GM04503 (cell line): ENCODE data around the gene POLR2C.
"Not testable (repeated sequence)": the region's sequence is repeated elsewhere in the genome, so short reads cannot be mapped to it uniquely, and the experiment has no call there.

Experiments used
- DNase-seq: peaks from one replicate; pipeline ENCODE4 v3.0.0-alpha.2; 2012; ENCODE audit warnings: low read depth

POLR2C gene

DNA sequence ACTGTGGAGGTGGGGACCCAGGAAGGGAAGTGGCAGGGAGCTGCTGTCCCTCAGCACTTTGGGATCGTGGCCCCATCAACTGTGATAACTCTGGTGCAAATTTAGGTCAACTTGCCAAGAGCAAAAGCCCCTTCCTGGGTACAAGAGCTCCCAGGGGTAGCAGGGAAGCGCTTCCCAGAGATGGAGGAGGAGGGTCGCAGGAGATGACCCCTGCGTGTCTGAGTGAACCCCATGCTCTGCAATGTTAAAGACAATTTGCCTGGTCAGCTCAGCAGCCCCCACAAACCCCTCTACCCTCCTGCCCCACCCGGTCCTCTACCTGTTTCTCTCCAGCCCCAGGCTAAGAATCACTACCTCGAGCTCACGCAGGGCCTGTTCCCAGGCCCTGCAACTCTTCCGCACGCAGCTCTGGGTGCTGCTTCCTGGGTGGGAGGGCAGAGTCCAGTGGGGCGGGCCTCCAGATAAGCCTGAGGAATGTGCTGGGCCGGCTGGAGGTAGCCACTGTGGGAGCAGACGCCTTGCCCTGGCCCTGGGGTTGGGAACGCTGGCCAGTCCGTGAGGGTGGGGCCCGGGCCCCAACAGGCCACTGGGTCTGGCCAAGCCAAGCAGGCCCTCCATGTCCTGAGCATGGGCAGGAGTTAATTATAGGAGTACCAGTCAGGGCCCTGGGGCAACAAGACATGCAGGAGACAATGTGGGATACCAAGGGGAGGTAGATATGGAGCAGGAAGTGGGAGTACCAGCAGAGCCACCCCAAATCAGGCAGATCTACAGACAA, 17.7 kb downstream of the POLR2C start:
- DNase-seq, result peak; percentile 49

DNA sequence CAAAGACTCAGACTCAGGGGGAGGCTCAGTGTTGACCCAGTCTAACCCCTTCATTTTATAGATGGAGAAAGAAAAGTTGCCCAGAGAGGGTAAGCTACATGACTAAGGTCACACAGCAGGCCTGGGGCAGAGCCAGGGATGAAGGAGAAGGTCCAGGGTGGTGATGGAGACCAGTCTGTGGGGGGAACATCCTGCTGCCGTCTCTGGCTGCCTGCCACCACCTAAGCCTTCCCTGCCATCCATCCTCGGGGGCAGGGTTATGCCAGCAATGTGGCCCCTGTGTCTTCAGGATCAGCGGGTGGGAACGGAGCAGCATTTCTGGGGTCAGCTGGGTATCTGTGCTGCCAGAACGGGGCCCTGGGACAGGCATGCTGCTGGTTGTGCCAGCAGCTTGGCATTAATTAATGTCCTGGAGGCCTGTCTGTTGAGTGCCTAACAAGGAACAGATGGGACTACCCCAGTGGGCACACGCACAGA, 18.3 kb downstream of the POLR2C start:
- no peak for DNase-seq

DNA sequence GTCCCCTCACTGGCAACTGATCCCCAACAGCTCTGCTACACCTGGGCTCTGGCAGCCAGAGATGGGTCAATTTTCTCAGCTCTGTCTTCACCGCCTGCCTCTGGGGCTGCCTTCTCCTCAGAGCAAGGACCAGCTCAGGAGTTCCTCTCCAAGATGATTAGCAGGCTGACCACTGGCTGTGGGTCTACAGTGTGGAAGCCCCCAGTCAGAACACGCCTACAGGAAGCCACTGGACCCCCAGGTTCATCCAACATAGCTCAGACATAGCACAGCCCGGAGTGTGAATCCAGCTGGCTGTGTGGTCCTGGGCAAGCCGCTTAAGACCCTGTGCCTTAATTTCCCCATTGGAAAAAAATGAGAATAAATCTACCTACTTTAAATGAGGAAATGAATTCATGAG, 18.9 kb downstream of the POLR2C start:
- no peak for DNase-seq

- DNase-seq, result no peak
These were observed 20.5 kb downstream of the POLR2C start for GRCh38 chr16:57482845-57483545.

DNA sequence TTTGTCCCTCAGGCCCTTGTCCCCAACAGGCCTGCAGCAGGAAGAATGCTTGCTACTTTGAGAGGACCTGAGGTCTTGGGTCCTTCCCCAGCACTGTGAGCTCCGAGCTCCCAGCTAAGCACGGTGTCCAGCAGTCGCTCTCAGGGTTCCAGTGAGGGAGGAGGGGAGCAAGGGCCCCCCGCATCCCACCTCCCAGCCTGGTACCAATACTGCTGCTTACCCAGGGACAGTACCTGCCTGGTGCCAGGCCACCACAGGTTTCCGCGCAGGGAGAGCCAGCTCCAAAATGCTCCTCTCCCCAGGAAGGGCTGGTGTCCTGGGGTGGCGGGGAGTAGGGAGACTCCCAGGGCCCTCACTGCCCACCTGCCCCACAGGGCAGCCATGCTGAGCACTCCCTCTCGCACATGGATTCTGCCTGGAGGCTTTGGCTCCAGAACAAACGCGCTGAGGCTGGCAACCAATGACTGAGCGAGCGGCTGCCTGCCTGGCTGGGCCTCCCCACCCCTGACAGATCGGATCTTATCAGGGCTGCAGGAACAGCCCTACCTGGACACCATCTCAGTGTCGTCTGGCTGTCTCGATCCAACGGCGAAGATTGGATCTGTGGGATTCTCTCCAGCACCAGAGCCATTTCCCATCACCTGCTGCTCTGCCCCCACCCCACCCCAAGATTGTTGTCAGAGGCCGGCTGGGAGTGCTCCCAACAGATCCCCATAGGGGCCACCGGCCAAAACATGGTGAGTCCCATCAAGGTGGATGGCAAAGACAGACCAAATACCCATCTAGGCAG, 21.4 kb downstream of the POLR2C start:
- no peak for DNase-seq

- DNase-seq, result no peak
These were observed 22.1 kb downstream of the POLR2C start for GRCh38 chr16:57484515-57485005.

DNA sequence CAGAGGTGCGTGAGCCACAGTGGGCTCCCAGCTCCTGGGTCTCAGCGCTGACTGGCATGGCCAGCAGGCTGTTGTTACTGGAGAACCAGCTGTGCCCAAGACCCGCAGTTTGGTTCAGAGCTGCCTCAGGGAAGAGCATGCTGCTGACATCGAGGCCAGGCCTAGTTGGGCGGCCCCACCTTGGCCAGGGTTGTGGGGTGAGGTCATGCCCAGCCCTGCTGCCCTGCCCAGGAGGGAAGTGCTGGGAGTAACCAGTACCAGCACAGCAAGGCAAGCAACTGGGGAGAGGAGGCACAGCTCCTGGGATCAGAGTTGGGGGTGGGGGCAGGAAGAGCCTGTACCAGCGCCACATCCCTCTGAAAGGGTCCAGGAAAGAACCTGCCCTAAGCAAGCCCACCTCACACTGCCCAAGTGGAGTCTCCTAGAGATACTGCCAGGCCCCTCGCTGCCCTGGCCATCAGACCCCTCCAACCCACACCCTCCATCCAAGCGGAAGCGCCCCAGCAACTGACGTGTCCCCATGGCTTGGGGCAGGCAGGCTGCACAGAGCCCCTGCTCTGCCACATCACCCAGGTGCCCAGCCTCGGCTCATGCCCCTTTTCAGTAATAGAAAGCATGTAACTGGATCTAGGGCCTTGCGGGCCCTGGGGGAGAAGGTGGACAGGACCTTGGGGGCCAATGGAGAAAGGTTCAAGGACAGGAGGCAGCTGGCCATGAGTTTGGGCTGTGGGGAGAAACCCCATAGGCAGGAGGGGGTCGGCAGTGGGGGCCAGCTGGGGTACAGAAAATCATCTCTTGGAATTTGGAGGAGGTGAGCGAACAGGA, 22.8 kb downstream of the POLR2C start:
- DNase-seq, result no peak

- DNase-seq, result no peak
These were observed 23.7 kb downstream of the POLR2C start, which contains the start of gene DOK4 for GRCh38 chr16:57485916-57486857. Gene DOK4, minus strand, starts transcription at chr16:57486493. Its CDS starts 6,986 bp downstream, at chr16:57479507.

- no peak for DNase-seq
These were observed 24.7 kb downstream of the POLR2C start for GRCh38 chr16:57486858-57487834.

DNA sequence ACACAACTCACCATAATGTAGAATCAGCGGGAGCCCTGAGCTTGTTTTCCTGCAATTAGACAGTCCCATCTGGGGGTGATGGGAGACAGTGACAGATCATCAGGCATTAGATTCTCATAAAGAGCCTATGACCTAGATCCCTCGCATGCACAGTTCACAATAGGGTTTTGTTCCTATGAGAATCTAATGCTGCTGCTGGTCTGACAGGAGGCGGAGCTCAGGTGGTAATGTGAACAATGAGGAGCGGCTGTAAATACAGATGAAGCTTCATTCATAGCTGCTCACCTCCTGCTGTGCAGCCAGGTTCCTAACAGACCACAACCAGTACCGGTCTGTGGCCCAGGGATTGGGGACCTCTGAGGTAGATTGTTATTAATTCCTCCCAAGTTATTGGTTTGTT, 26.8 kb downstream of the POLR2C start:
- DNase-seq, result no peak

- DNase-seq, result no peak
These were observed 31.3 kb downstream of the POLR2C start for GRCh38 chr16:57493767-57494166.

DNA sequence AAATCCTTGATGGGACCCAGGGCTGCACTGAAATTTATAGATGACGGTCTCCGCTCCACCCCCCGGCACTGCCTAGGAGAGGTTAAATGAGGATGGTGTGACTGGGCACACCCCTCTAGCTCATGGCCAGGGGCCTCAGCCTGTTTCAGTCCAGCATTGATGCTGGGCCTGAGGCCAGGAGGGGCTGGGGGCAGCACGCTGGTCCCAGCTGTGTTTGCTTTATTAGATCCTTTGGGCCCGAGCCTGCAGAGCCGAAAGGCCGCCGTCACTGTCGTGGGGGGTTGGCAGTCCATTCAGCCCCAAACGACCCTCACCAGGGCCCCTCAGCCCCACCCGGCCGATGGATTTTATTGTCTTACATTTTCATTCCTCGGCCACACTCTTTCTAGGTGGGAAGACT, 34.6 kb downstream of the POLR2C start:
- DNase-seq, result no peak

- DNase-seq, result no peak
These were observed 35.6 kb downstream of the POLR2C start for GRCh38 chr16:57498031-57498430.

DNA sequence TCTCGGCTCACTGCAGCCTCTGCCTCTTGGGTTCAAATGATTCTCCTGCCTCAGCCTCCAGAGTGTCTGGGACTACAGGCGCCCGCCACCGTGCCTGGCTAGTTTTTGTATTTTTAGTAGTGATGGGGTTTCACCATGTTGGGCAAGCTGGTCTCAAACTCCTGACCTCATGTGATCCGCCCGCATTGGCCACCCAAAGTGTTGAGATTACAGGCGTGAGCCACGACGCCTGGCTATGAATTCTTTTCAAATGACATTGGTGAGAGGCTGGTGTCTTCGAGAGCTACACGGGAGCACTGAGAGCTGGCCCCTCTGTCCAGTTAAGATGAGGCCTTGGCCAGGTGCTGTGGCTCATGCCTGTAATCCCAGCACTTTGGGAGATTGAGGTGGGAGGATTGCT, 37.5 kb downstream of the POLR2C start:
- DNase-seq, result not testable (repeated sequence)

DNA sequence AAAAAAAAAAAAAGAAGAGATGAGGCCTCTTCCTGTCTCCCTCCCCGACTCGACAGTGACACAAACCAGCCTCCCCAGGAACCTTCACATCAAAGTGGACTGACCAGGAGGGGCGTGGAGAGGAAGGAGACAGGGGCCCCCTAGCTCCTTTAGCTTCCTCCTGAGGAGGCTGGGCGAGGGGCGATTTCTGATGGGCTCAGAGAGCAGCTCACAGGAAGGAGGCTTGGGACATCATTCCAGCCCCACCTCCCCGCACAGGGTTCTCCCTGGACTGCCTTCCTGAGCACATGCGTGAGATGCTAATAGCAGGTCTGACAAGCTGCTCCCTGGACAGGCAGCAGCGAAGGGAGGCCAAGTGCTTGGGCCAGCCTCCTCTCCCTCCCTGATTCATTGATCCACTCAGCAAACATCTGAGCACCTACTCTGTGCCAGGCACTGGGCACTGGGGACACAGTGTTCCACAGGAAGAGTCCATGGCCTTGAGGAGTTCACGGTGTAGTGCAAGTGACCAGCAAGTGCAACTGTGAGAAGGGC, 38.2 kb downstream of the POLR2C start:
- no peak for DNase-seq

DNA sequence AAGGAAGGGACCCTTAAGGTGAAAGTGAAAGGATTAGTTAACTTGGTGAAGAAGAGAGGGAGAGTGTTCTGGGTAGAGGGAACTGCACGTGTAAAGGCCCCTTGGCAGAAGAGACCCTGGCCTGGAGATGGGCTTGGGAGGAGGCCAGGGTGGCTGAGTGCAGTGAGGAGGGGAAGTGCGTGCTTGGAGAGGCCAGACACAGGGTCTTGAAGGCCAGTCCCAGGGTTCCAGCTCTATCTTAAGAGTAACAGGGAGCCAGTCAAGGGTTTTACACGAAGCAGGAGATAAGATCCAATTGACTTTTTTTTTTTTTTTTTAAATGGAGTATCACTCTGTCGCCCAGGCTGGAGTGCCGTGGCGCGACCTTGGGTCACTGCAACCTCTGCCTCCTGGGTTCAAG, 39.0 kb downstream of the POLR2C start:
- DNase-seq, result no peak

DNA sequence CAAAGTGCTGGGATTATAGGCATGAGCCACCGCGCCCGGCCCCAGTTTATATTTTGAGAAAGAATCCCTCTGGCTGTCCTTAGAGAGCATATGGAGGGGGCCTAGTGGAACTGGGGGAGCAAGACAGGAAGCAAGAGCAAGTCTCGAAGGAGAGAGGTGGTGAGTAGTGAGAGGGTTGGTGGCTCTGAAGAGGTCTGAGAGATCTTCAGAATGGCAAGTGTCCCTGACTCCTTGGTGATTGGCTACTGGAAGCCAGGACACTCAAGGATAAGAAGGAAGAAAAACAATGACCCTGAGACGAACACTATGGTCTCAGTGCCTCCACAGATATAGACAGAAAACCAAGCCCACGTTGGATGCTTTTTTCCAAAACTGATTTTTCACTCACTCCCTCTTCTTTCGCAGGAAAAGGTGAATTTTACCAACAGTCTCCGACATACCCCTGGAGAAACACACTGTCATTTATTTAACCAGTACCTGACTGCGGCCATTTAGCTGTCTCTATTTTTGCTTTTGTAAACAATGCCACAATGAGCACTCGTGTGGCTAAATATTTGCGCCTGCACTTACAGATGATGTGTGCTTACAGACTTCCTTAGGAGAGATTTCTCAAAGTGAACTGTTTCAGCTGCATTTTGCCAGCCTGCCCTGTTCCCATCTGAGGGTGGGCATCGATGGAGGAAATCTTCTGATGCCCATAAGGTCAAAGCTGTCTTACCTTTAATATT, 39.7 kb downstream of the POLR2C start:
- DNase-seq, result no peak

DNA sequence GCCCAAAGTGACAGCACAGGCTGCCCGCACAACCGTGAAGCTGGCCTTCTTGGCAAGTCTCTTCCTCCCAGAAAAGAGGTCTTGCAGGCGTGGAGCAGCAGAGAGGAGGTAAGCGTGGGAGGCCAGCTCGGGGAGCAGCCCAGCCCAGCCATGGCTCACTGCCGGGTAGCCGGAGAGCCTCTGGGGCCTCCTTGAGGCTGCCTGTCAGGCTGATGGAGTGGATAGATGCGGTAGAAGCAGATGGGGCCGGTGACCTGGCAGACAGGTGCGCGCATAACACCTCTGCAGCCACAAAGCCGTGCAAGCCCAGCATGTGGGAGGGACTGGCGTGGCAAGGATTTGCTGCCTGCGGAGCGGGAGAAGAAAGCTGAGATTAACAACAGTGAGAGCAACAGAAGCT, 40.9 kb downstream of the POLR2C start:
- no peak for DNase-seq
